ENCODE results near the gene PLXNA4. TPM values are rescaled to one million over a fixed set of nuclear protein-coding genes. Genes with fewer than 3 reads are reported as not detected.

The PLXNA4 gene
- total and polyA plus RNA-seq, 2 experiments from 2014 or later: 7.3 to 33.3 TPM

GRCh38 chr7:132560105-132560504 lies 16.2 kb downstream of the PLXNA4 start:
- Histone ChIP-seq H3K27ac (no peak overlapping the region), H3K27me3 (peaks cover 43% of the 10 kb centered on the region), H3K4me3 (no peak overlapping the region), H3K36me3 (no peaks in the 10 kb centered on the region), H3K9me3 (ENCODE audit: low read depth) (no peaks in the 10 kb centered on the region), H3K4me1 (ENCODE audit: low read depth) (peaks cover 4% of the 10 kb centered on the region)
- no peak for DNase-seq (ENCODE audit: low read depth in 1 of 2, low spot score in 1 of 2)
- no peak for TF ChIP-seq CTCF (IDR thresholded peaks at IDR 0.05; ENCODE audit: low read depth, low read length)

GRCh38 chr7:132558815-132559214 lies 17.5 kb downstream of the PLXNA4 start:
- peaks cover 32% of the 10 kb centered on the region for H3K27me3 ChIP-seq
- H3K27ac ChIP-seq: no peak overlapping the region
- no peaks in the 10 kb centered on the region for H3K9me3 ChIP-seq (ENCODE audit: low read depth)
- peaks cover 7% of the 10 kb centered on the region for H3K4me1 ChIP-seq (ENCODE audit: low read depth)
- no peak for DNase-seq (ENCODE audit: low read depth in 1 of 2, low spot score in 1 of 2)
- H3K4me3 ChIP-seq: no peak overlapping the region
- H3K36me3 ChIP-seq: no peaks in the 10 kb centered on the region
- TF ChIP-seq CTCF (IDR thresholded peaks at IDR 0.05; ENCODE audit: low read depth, low read length): no peak

GRCh38 chr7:132557489-132558044 lies 18.7 kb downstream of the PLXNA4 start:
- no peak overlapping the region for H3K4me3 ChIP-seq
- no peaks in the 10 kb centered on the region for H3K36me3 ChIP-seq
- no peaks in the 10 kb centered on the region for H3K9me3 ChIP-seq (ENCODE audit: low read depth)
- peak in 1 of 2 donors; percentile 56 for DNase-seq (ENCODE audit: low read depth in 1 of 2, low spot score in 1 of 2)
- peak; percentile 36 for TF ChIP-seq CTCF (IDR thresholded peaks at IDR 0.05; ENCODE audit: low read depth, low read length)
- peaks cover 27% of the 10 kb centered on the region for H3K27me3 ChIP-seq
- H3K4me1 ChIP-seq (ENCODE audit: low read depth): peaks cover 7% of the 10 kb centered on the region
- H3K27ac ChIP-seq: no peak overlapping the region

GRCh38 chr7:132554446-132554845 lies 21.8 kb downstream of the PLXNA4 start:
- H3K4me1 ChIP-seq (ENCODE audit: low read depth): peaks cover 7% of the 10 kb centered on the region
- H3K27ac ChIP-seq: no peak overlapping the region
- no peak for DNase-seq (ENCODE audit: low read depth in 1 of 2, low spot score in 1 of 2)
- no peaks in the 10 kb centered on the region for H3K36me3 ChIP-seq
- no peaks in the 10 kb centered on the region for H3K9me3 ChIP-seq (ENCODE audit: low read depth)
- no peak overlapping the region for H3K4me3 ChIP-seq
- no peaks in the 10 kb centered on the region for H3K27me3 ChIP-seq
- TF ChIP-seq CTCF (IDR thresholded peaks at IDR 0.05; ENCODE audit: low read depth, low read length): no peak

DNA sequence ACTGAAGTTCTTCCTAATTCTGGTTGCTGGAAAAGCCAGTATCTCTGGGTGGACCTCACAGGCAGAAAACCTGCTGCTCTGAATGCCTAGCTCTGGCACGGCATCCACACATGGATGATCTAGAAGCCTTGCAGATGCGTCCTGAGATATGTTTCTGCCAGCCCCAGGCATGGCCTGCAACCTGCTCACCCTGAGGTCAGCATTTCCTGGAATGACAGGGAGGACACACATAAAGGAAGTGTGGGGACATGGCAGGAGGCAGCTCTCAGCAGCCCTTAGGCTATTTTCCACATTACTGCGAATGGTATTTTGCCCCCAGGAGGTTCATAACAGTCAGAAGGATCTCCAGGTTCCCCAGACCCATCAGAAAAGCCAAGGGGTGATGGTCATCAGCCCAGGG lies 23.2 kb downstream of the PLXNA4 start:
- Histone ChIP-seq H3K4me1 (ENCODE audit: low read depth) (peaks cover 7% of the 10 kb centered on the region), H3K4me3 (no peak overlapping the region), H3K27me3 (no peaks in the 10 kb centered on the region), H3K36me3 (no peaks in the 10 kb centered on the region), H3K9me3 (ENCODE audit: low read depth) (no peaks in the 10 kb centered on the region), H3K27ac (no peak overlapping the region)
- no peak for DNase-seq (ENCODE audit: low read depth in 1 of 2, low spot score in 1 of 2)
- TF ChIP-seq CTCF (IDR thresholded peaks at IDR 0.05; ENCODE audit: low read depth, low read length): no peak
